ENCODE results near the gene RHEBL1.

Gene RHEBL1

DNA sequence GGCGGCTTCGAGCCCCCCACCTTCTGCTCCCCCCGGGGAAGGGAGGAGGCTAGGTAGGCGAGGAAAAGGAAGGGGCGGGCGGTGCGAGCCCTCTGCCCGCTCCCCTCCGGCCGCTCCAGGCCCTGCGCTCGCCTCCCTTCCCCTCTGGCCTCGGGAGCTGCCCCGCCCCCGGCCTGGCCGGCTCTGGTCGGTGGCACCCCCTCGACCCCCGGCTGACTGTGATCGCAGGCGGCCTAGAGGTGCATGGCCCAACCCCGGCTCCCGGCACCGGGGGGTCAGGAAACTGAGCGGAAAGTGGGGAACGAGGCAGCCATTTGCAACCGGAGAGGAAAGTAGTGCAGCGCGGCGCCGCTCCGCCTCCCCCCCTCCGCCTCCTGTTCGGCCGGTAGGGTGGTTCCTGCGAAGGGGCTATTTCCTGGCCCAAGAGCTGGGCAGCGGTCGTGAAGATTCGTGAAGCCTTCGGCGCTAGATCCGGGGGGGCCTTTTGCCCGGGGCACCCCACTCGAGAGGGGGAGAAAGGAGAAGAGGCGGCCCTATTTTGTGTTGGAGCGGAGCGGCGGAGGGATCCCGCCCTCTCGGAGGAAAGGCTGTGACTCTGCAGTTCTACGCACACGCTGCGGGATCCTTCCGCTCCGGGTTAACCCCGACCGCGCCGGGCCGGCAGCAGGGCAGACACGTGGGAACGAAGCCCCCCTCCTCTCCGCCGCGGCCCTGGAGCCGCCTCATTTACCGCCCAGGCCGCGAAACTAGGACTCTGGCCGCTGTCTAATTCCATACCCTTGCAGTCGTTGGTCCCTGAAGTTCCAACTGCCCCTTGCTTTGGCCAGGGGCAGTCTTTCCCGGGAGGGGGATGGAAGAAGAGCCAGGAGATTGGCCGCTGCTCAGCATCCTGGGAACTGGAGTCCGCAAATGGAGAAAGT, 9.3 kb downstream of the RHEBL1 start, which contains the start of gene KMT2D:
KMT2D (minus strand) TSS at position 558 of the 920 bp plus-strand sequence. CDS start 5,470 bp downstream, outside the sequence.
- TF ChIP-seq NFRKB (IDR thresholded peaks at IDR 0.05), result peak; percentile 95
- peak; percentile 61; the same call in 1 of the 2 replicates for TF ChIP-seq ARNT (IDR thresholded peaks at IDR 0.05)
- no peak for TF ChIP-seq FOXA1 (IDR thresholded peaks at IDR 0.05)
- no peak for TF ChIP-seq HDGF (IDR thresholded peaks at IDR 0.05; ENCODE audit: borderline replicate concordance)
- peak; percentile 78 for TF ChIP-seq L3MBTL2 (conservative IDR thresholded peaks at IDR 0.05)
- TF ChIP-seq FOXM1 (IDR thresholded peaks at IDR 0.05; ENCODE audit: borderline replicate concordance), result peak; percentile 84
- no peak for TF ChIP-seq BHLHE40 (IDR thresholded peaks at IDR 0.05; ENCODE audit: borderline replicate concordance)
- no peak for TF ChIP-seq SUZ12 (IDR thresholded peaks at IDR 0.05)
- TF ChIP-seq SP1 (IDR thresholded peaks at IDR 0.05), result no peak
- TF ChIP-seq TARDBP (IDR thresholded peaks at IDR 0.05), result peak; percentile 61
- TF ChIP-seq, protein P1, sequence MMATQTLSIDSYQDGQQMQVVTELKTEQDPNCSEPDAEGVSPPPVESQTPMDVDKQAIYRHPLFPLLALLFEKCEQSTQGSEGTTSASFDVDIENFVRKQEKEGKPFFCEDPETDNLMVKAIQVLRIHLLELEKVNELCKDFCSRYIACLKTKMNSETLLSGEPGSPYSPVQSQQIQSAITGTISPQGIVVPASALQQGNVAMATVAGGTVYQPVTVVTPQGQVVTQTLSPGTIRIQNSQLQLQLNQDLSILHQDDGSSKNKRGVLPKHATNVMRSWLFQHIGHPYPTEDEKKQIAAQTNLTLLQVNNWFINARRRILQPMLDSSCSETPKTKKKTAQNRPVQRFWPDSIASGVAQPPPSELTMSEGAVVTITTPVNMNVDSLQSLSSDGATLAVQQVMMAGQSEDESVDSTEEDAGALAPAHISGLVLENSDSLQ (IDR thresholded peaks at IDR 0.05), result no peak
- peak; percentile 29; the same call in 1 of the 2 replicates for TF ChIP-seq ELF4 (IDR thresholded peaks at IDR 0.05)
- TF ChIP-seq ZNF384 (IDR thresholded peaks at IDR 0.05), result no peak
- TF ChIP-seq FOXK2 (IDR thresholded peaks at IDR 0.05), result no peak
- TF ChIP-seq LEF1 (IDR thresholded peaks at IDR 0.05; ENCODE audit: borderline replicate concordance), result peak; percentile 84
- TF ChIP-seq CTBP1 (IDR thresholded peaks at IDR 0.05; ENCODE audit: borderline replicate concordance), result peak; percentile 69; the same call in 1 of the 2 replicates
- peak; percentile 87 for DNase-seq (ENCODE audit: extremely low spot score)
- ChIA-PET CTCF (interaction anchor here (1.0 to 1.2 kb wide), 2 partner anchors 28 to 70 kb away, joined by 3 read pairs; partner anchors contain the start of gene TUBA1B), POLR2A (interaction anchor here (1.2 to 1.5 kb wide), 2 partner anchors 10 to 70 kb away, joined by 7 read pairs; partner anchors contain the start of genes RHEBL1 and TUBA1B)

DNA sequence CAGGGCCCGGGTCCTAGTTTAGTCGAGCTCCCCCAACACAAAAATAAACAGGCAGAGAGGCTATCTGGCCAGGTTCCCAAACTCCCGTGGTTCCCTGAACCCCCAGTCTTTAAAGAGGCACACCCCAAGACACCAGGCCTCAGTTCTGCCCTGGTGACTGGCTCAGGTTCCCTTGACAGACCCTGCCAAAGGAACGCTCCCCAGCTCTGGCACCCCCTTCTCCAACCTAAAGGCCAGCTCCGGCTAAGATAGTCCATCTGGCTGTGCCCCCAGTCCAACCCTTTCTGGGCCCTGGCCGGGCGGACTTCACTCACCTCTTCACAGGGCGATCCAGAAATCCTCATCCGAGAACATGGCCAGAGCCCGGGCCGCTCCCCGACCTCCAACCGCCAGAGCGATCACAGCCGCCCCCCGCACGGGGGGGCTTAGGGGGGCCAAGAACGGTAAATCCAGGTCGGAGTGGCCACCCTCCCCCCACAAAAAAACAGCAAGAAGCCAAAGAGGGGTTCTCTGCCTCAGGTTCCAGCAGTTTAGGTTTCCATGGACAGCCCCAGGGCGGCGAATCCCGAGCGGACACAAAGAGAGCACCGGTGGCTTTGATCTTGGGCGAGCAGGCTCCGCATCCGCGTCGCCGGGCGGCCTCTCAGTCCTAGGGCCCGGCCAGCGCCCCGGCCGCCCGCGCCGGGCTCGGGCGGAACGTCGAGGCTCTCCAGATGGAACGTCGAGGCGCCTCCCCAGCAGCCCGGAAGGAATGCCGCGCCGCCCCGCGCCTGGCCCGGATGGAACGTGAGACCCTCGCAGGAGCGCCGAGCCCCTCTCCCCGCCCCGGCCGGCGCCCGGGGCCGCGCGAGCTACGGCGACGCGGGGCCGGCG, 10.2 kb downstream of the RHEBL1 start:
- ChIA-PET CTCF (interaction anchor here (1.0 to 1.2 kb wide), 2 partner anchors 29 to 71 kb away, joined by 3 read pairs; partner anchors contain the start of gene TUBA1B), POLR2A (interaction anchor here (0.5 to 5.2 kb wide), 5 partner anchors 10 to 176 kb away, joined by 3 to 50 read pairs (median 7); partner anchors contain the start of genes RHEBL1 and TUBA1B)
- TF ChIP-seq BHLHE40 (IDR thresholded peaks at IDR 0.05; ENCODE audit: borderline replicate concordance) (no peak), ZNF384 (IDR thresholded peaks at IDR 0.05) (no peak), HDGF (IDR thresholded peaks at IDR 0.05; ENCODE audit: borderline replicate concordance) (no peak), FOXA1 (IDR thresholded peaks at IDR 0.05) (no peak), SP1 (IDR thresholded peaks at IDR 0.05) (no peak), NFRKB (IDR thresholded peaks at IDR 0.05) (no peak), TARDBP (IDR thresholded peaks at IDR 0.05) (no peak), FOXM1 (IDR thresholded peaks at IDR 0.05; ENCODE audit: borderline replicate concordance) (no peak), ELF4 (IDR thresholded peaks at IDR 0.05) (no peak), L3MBTL2 (conservative IDR thresholded peaks at IDR 0.05) (no peak), LEF1 (IDR thresholded peaks at IDR 0.05; ENCODE audit: borderline replicate concordance) (no peak)
- TF ChIP-seq, protein P1 (IDR thresholded peaks at IDR 0.05), result no peak
- peak; percentile 34 for DNase-seq (ENCODE audit: extremely low spot score)

- no peak for DNase-seq (ENCODE audit: extremely low spot score)
- ChIA-PET POLR2A (interaction anchor here (0.5 to 5.2 kb wide), 7 partner anchors 11 to 176 kb away, joined by 3 to 50 read pairs (median 3); partner anchors contain the start of genes ARF3, RHEBL1 and TUBA1B), CTCF (interaction anchor here (0.8 to 4.0 kb wide), 4 partner anchors 15 to 244 kb away, joined by 3 to 19 read pairs (median 6); no protein-coding TSS in a partner anchor)
- TF ChIP-seq L3MBTL2 (conservative IDR thresholded peaks at IDR 0.05), result no peak
- TF ChIP-seq ELF4 (IDR thresholded peaks at IDR 0.05), result no peak
- TF ChIP-seq FOXA1 (IDR thresholded peaks at IDR 0.05), result no peak
- no peak for TF ChIP-seq ZNF384 (IDR thresholded peaks at IDR 0.05)
- TF ChIP-seq ARNT (IDR thresholded peaks at IDR 0.05), result no peak
- TF ChIP-seq SUZ12 (IDR thresholded peaks at IDR 0.05), result no peak
- TF ChIP-seq SP1 (IDR thresholded peaks at IDR 0.05), result no peak
- no peak for TF ChIP-seq FOXK2 (IDR thresholded peaks at IDR 0.05)
- no peak for TF ChIP-seq BHLHE40 (IDR thresholded peaks at IDR 0.05; ENCODE audit: borderline replicate concordance)
- TF ChIP-seq LEF1 (IDR thresholded peaks at IDR 0.05; ENCODE audit: borderline replicate concordance), result no peak
- TF ChIP-seq FOXM1 (IDR thresholded peaks at IDR 0.05; ENCODE audit: borderline replicate concordance), result no peak
- TF ChIP-seq CTBP1 (IDR thresholded peaks at IDR 0.05; ENCODE audit: borderline replicate concordance), result no peak
- no peak for TF ChIP-seq HDGF (IDR thresholded peaks at IDR 0.05; ENCODE audit: borderline replicate concordance)
- TF ChIP-seq NFRKB (IDR thresholded peaks at IDR 0.05), result no peak
- TF ChIP-seq, protein P1 (IDR thresholded peaks at IDR 0.05), result no peak
- TF ChIP-seq TARDBP (IDR thresholded peaks at IDR 0.05), result no peak
These were observed 10.8 kb downstream of the RHEBL1 start for GRCh38 chr12:49059045-49059298.

- TF ChIP-seq TARDBP (IDR thresholded peaks at IDR 0.05) (no peak), BHLHE40 (IDR thresholded peaks at IDR 0.05; ENCODE audit: borderline replicate concordance) (no peak), ELF4 (IDR thresholded peaks at IDR 0.05) (no peak), NFRKB (IDR thresholded peaks at IDR 0.05) (no peak), FOXK2 (IDR thresholded peaks at IDR 0.05) (no peak), L3MBTL2 (conservative IDR thresholded peaks at IDR 0.05) (no peak), CTBP1 (IDR thresholded peaks at IDR 0.05; ENCODE audit: borderline replicate concordance) (no peak), LEF1 (IDR thresholded peaks at IDR 0.05; ENCODE audit: borderline replicate concordance) (no peak), HDGF (IDR thresholded peaks at IDR 0.05; ENCODE audit: borderline replicate concordance) (no peak), SP1 (IDR thresholded peaks at IDR 0.05) (no peak)
- TF ChIP-seq, protein P1 (IDR thresholded peaks at IDR 0.05), result no peak
- DNase-seq (ENCODE audit: extremely low spot score), result no peak
- ChIA-PET POLR2A (interaction anchor here (0.8 to 5.2 kb wide), 7 partner anchors 11 to 175 kb away, joined by 3 to 50 read pairs (median 3); partner anchors contain the start of genes ARF3, RHEBL1 and TUBA1B), CTCF (interaction anchor here (0.8 to 4.0 kb wide), 4 partner anchors 15 to 243 kb away, joined by 3 to 19 read pairs (median 6); no protein-coding TSS in a partner anchor)
These were observed 11.3 kb downstream of the RHEBL1 start for GRCh38 chr12:49058366-49059044.

All from HEK293T (cell line).